HG03159 (cell line): ENCODE data around the gene POM121L2.

Experiments used
- ATAC-seq: cut with Tn5 transposase; IDR thresholded peaks from one replicate; pipeline ENCODE4 v1.9.1; 2021; ENCODE audit warnings: mild to moderate bottlenecking, moderate library complexity; ENCODE audit not compliant: unreplicated experiment

The POM121L2 gene

DNA sequence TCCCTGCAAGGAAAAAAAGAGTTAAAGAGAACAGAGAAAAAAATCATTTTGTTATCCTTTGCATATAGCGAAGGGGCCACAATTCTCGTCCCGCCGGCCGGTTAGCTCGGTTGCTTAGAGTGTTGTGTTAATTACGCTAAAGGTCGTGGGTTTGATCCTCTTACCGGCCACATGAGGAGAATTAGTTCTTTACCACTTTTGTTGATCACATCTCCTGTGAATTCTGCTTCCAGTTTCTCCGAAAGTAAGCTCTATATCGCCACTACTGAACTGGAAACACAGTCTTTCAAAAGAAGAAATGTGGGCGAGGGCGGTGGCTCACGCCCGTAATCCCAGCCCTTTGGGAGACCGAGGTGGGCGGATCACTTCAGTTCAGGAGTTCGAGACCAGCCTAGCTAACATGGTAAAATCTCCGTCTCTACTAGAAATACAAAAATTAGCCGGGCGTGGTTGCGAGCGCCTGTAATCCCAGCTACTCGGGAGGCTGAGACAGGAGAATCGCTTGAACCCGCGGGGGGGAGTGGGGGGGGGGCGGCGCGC is 51.2 kb downstream of the POM121L2 start:
- no peak for ATAC-seq

DNA sequence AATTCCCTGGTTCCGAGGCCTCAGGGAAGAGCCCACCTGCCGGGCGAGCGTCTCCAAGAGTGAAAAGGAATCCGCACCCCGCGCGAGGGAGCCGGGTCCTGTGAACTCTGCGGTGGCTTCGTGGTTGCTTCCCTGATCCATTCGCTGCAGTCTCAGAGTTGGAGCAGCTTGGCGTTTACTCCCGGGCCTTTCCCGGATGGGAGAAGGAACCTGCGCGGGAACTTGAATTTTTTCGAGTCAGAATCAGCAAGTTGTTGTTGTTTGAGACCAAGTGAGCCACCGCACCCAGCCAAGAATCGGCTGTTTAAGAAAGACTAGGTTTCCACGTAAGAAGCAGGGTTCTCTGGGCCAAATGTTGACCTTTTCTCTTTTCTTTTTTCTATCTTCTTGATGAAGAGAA is 51.7 kb downstream of the POM121L2 start:
- ATAC-seq = no peak
